GM12878 (cell line): ENCODE measurements around the gene CC2D1B. TPM values are rescaled to one million over a fixed set of nuclear protein-coding genes. Genes with fewer than 3 reads are reported as not detected.

ENCODE experiments used
- ATAC-seq: fragments of 200-7000 bp; cut with Tn5 transposase; 3 replicates; pipeline ENCODE4 v1.9.1; 2020; ENCODE audit warnings: mild to moderate bottlenecking, moderate library complexity
- BruUV-seq: library from RNA; stranded (reverse); fragments of 400-500 nt; replicated peaks from 2 replicates; lab custom pipeline; 2021; lab: Mats Ljungman, UMichigan
- CTCF ChIA-PET: fragments of 300-600 bp; sonication (Branson Sonifier 250); formaldehyde crosslinking; extraction: SDS; loops from one replicate; lab custom pipeline; 2021; ENCODE audit warnings: inconsistent platforms; lab: Yijun Ruan, JAX
- POLR2A ChIA-PET: fragments of 350-600 bp; formaldehyde crosslinking; extraction: SDS; loops from one replicate; lab custom pipeline; 2021; ENCODE audit warnings: inconsistent platforms; lab: Charles Lee
- RAD21 ChIA-PET: fragments of 300-600 bp; sonication (Branson Sonifier 250); formaldehyde crosslinking; loops from one replicate; lab custom pipeline; 2023; ENCODE audit warnings: antibody characterized with exemption; ENCODE audit not compliant: unreplicated experiment; lab: Charles Lee
- SMC1A ChIA-PET: fragments of 300-600 bp; sonication (Branson Sonifier 250); formaldehyde crosslinking; loops from one replicate; lab custom pipeline; 2023; ENCODE audit not compliant: unreplicated experiment, uncharacterized antibody; lab: Charles Lee
- DNase-seq: peaks from one replicate; pipeline ENCODE4 v3.0.0-alpha.2; 2011; ENCODE audit warnings: low read depth, low spot score
- FAIRE-seq: peaks from 3 replicates; lab custom pipeline; 2011; peaks lifted over from hg19 to GRCh38; lab: Jason Lieb, UNC
- H2AFZ ChIP-seq: 2 replicates; pipeline ENCODE4 v1.6.0; 2011; ENCODE audit warnings: low read depth, low read length, control low read depth; ENCODE audit not compliant: control insufficient read depth
- H3K27ac ChIP-seq: 2 replicates; pipeline ENCODE4 v1.5.1; 2011; ENCODE audit warnings: control low read depth; ENCODE audit not compliant: control insufficient read depth, insufficient read depth
- H3K27me3 ChIP-seq, 2 experiments: replicated peaks in 1 of 2; 2 replicates each; pipeline versions ENCODE4 v1.6.0 to v1.6.1; 2011; ENCODE audit warnings: low read length in 1 of 2; ENCODE audit not compliant: control insufficient read depth in 2 of 2, insufficient read depth in 2 of 2
- H3K36me3 ChIP-seq, 2 experiments: 2 replicates each; pipeline ENCODE4 v1.5.1; 2011; ENCODE audit warnings: low read length in 1 of 2; ENCODE audit not compliant: control insufficient read depth in 2 of 2, insufficient read depth in 2 of 2
- H3K4me1 ChIP-seq: 2 replicates; pipeline ENCODE4 v1.6.1; 2011; ENCODE audit warnings: mild to moderate bottlenecking, low read length, moderate library complexity, mixed read lengths; ENCODE audit not compliant: control insufficient read depth, insufficient read depth
- H3K4me2 ChIP-seq: 2 replicates; pipeline ENCODE4 v1.6.0; 2011; ENCODE audit warnings: control low read depth; ENCODE audit not compliant: control insufficient read depth, insufficient read depth
- H3K4me3 ChIP-seq: fragments of 200-600 bp; sonication (generic); 2 replicates; pipeline ENCODE4 v1.5.1; 2016
- H3K79me2 ChIP-seq: 2 replicates; pipeline ENCODE4 v1.6.0; 2011; ENCODE audit warnings: low read length; ENCODE audit not compliant: control insufficient read depth, insufficient read depth
- H3K9ac ChIP-seq: 2 replicates; pipeline ENCODE4 v1.8.0; 2011; ENCODE audit warnings: low read length, control low read depth, mixed read lengths; ENCODE audit not compliant: control insufficient read depth, insufficient read depth
- H3K9me3 ChIP-seq: replicated peaks from 3 replicates; pipeline ENCODE4 v1.5.1; 2011; ENCODE audit warnings: mild to moderate bottlenecking, low read length; ENCODE audit not compliant: control insufficient read depth, insufficient read depth
- H4K20me1 ChIP-seq: 2 replicates; pipeline ENCODE4 v1.6.0; 2011; ENCODE audit not compliant: control insufficient read depth, insufficient read depth
- CREM ChIP-seq: IDR thresholded peaks from 2 replicates; pipeline ENCODE4 v1.6.1; 2014; ENCODE audit warnings: antibody characterized with exemption, low read depth
- CTCF ChIP-seq, 3 experiments: IDR thresholded peaks in 2 of 3; conservative IDR thresholded peaks in 1 of 3; 2 replicates each; pipeline ENCODE4 v1.5.1; 2011; ENCODE audit warnings: low read depth in 3 of 3, low read length in 3 of 3, mild to moderate bottlenecking in 3 of 3, control low read depth in 2 of 3, moderate library complexity in 2 of 3, inconsistent platforms in 1 of 3, mixed read lengths in 1 of 3; ENCODE audit not compliant: control insufficient read depth in 2 of 3, insufficient read depth in 1 of 3; ENCODE audit errors: extremely low read depth in 1 of 3
- HCFC1 ChIP-seq: fragments of 150-350 bp; IDR thresholded peaks from 2 replicates; pipeline ENCODE4 v1.6.1; 2014; ENCODE audit warnings: low read length
- MTA2 ChIP-seq: fragments of 450-650 bp; IDR thresholded peaks from 2 replicates; pipeline ENCODE4 v1.6.1; 2016; ENCODE audit warnings: low read depth, mild to moderate bottlenecking, moderate library complexity
- SMAD1 ChIP-seq: fragments of 450-650 bp; IDR thresholded peaks from 2 replicates; pipeline ENCODE4 v1.6.1; 2018; ENCODE audit warnings: mild to moderate bottlenecking, low read depth; ENCODE audit not compliant: partially characterized antibody
- SMAD5 ChIP-seq: IDR thresholded peaks from 2 replicates; pipeline ENCODE4 v1.6.1; 2016; ENCODE audit warnings: antibody characterized with exemption, low read depth
- ZBED1 ChIP-seq: IDR thresholded peaks from 2 replicates; pipeline ENCODE4 v1.6.1; 2016; ENCODE audit warnings: borderline replicate concordance
- ZNF24 ChIP-seq: fragments of 450-650 bp; IDR thresholded peaks from 2 replicates; pipeline ENCODE4 v1.6.1; 2017; ENCODE audit warnings: antibody characterized with exemption, mild to moderate bottlenecking
- WGBS: methylation state at CpG from one replicate; pipeline ENCODE4 v1.1.6; 2016; ENCODE audit warnings: low lambda C conversion rate; ENCODE audit not compliant: insufficient replicate concordance, insufficient coverage; ENCODE audit errors: missing lambda C conversion rate; 5-methylcytosine and 5-hydroxymethylcytosine counted together
- in situ Hi-C: fragments of 300-500 bp; cut with MboI; formaldehyde crosslinking; loops from 9 replicates; pipeline ENCODE4 v1.14.3; 2018; ENCODE audit warnings: mixed read lengths
- intact Hi-C: fragments of 100-400 bp; cut with micrococcal nuclease; formaldehyde crosslinking; loops from one replicate; pipeline ENCODE4 v1.14.2; 2022; ENCODE audit not compliant: unreplicated experiment
- polyA plus RNA-seq, 11 experiments: library from polyadenylated mRNA; depleted of rRNA in 4 of 11; unstranded in 6 of 11; stranded (reverse) in 5 of 11; fragments of >200 nt; fragmentation: Nextera tagmentation in 4 of 11; fragmentation: Illumina TruSeq in 1 of 11; extraction: Ambion mirVana in 4 of 11; extraction: Trizol in 1 of 11; gene quantifications; 1 replicate in 1 of 11; 2 replicates in 10 of 11; pipeline versions ENCODE4 v1.2.1 to v1.2.3, GENCODE V29; 2011 to 2016; ENCODE audit warnings: inconsistent platforms in 2 of 11, missing spikeins in 2 of 11, low read depth in 1 of 11
- total RNA-seq, 4 experiments: library from RNA; depleted of rRNA in 3 of 4; stranded (reverse); fragments of >200 nt in 3 of 4; fragmentation: Illumina TruSeq in 1 of 4; extraction: Trizol in 1 of 4; gene quantifications; 2 replicates each; pipeline versions ENCODE4 v1.2.1 to v1.2.3, GENCODE V29; 2013 to 2021
- TF ChIP-seq, protein P1 (sequence below): fragments of 450-650 bp; IDR thresholded peaks from 2 replicates; pipeline ENCODE4 v1.6.1; 2018; ENCODE audit warnings: borderline replicate concordance, mild to moderate bottlenecking; ENCODE audit not compliant: partially characterized antibody
- TF ChIP-seq, protein P2 (sequence below): IDR thresholded peaks from 2 replicates; pipeline ENCODE4 v1.6.1; 2012; ENCODE audit warnings: low read length, inconsistent platforms

The CC2D1B gene
- total and polyA plus RNA-seq, 10 of the 15 experiments (the other 5 are each of a cell fraction or from before 2014, with no cell fraction given), result 0.90 to 29.4 (median 14.5) TPM

DNA sequence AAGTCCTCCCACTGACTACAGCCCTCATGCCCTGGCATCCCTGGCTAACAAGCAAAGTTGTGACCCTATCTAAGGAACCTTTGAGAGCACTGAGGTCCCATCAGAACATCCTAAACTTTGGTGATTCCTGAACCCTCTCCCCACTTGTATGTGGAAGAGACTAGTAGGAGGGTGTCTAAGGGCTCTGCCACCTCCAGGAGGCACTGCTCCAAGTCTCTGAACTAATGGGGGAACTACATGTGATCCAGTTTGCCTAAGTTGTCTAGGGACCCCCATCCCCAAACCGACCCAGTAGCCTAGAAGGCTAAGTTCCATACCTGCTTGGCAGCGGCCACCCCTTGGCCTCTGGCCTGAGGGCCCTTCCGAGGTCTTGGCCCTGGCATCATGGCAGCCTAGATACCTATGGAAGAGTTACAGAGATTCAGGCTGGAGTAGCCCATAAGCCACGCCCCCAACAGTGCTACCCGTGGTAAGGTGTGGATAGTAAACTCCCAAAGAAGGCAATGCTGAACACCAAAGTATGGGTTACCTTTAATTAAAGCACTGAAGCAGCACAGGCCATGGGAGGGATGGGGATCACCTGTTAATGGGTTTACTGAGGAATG is 1.7 kb downstream of the CC2D1B start:
- no peak for ATAC-seq
- RAD21 ChIA-PET, result no interaction called here
- Histone ChIP-seq H3K4me2 (peak overlapping the region; percentile 94), H3K9me3 (no peaks in the 10 kb centered on the region), H2AFZ (no peak overlapping the region), H3K4me3 (0 out of 2 replicates have a peak overlapping the region, but pooled peaks have one; percentile 88), H3K9ac (no peak overlapping the region), H3K27me3 (no peaks in the 10 kb centered on the region), H3K36me3 (peaks cover 8 to 14% of the 10 kb centered on the region in 2 experiments), H4K20me1 (no peaks in the 10 kb centered on the region), H3K4me1 (peaks cover 4% of the 10 kb centered on the region), H3K79me2 (peaks cover 21% of the 10 kb centered on the region), H3K27ac (no peak overlapping the region)
- POLR2A ChIA-PET, result interaction anchor here (0.6 to 1.5 kb wide), 3 partner anchors 16 to 308 kb away, joined by 3 read pairs; no protein-coding TSS in a partner anchor
- intact Hi-C loops, result loop anchor here (10.0 kb wide), 2 partner anchors 220 to 320 kb away; partner anchors contain the start of gene ZFYVE9
- SMC1A ChIA-PET, result interaction anchor here (1.3 kb wide), 1 partner anchor 40 kb away, joined by 7 read pairs; the partner anchor contains the start of genes ORC1 and PRPF38A
- no peak for DNase-seq
- BruUV-seq, result TSS peak; percentile 58
- peak; percentile 56 for FAIRE-seq
- CTCF ChIA-PET, result interaction anchor here (0.6 to 1.2 kb wide), 4 partner anchors 42 to 333 kb away, joined by 3 to 5 read pairs (median 4); no protein-coding TSS in a partner anchor
- TF ChIP-seq SMAD1 (no peak), CTCF (IDR thresholded peaks at IDR 0.05 in 2 of 3, conservative IDR thresholded peaks at IDR 0.05 in 1 of 3; ENCODE audit: control insufficient read depth in 2 of 3, extremely low read depth in 1 of 3, insufficient read depth in 1 of 3, low read depth in 3 of 3, low read length in 3 of 3) (peak in 2 of 3 experiments; percentile 12 to 25; a peak in 1 of 6 replicates)
- WGBS, result 79% methylated on average over 5 of the region's 5 CpGs
- in situ Hi-C loops, result no loop called here

DNA sequence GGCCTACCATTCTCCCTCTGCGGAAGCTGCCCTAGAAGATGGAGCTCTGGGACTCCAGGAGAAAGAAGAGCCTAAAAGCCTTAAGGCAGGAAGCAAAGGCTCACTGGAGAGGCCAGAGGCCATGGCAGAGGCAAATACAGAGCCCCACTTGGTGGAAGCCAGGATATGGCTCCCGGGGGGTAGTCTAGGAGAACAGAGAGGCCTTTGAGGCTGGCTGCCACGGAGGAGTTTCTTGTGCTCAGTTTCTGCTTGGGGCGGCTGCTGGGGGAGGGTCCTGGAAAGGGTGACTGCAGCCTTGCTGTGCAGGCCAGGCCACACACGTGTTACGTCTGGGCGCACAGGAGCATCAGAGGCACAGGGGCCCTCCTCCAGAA is 5.4 kb downstream of the CC2D1B start:
- no peaks in the 10 kb centered on the region for H3K9me3 ChIP-seq
- RAD21 ChIA-PET, result no interaction called here
- no peak overlapping the region for H3K27ac ChIP-seq
- CTCF ChIA-PET, result no interaction called here
- no peak overlapping the region for H3K9ac ChIP-seq
- no TSS peak for BruUV-seq
- WGBS, result 97% methylated on average over 7 of the region's 7 CpGs
- H3K36me3 ChIP-seq, result peaks cover 24 to 43% of the 10 kb centered on the region in 2 experiments
- DNase-seq (no peak), ATAC-seq (no peak), FAIRE-seq (no peak)
- in situ Hi-C loops, result no loop called here
- no peaks in the 10 kb centered on the region for H4K20me1 ChIP-seq
- no peaks in the 10 kb centered on the region for H3K27me3 ChIP-seq
- H3K4me3 ChIP-seq, result no peak overlapping the region
- TF ChIP-seq ZNF24, result no peak
- TF ChIP-seq HCFC1, result no peak
- TF ChIP-seq CREM, result no peak
- TF ChIP-seq, protein P1, sequence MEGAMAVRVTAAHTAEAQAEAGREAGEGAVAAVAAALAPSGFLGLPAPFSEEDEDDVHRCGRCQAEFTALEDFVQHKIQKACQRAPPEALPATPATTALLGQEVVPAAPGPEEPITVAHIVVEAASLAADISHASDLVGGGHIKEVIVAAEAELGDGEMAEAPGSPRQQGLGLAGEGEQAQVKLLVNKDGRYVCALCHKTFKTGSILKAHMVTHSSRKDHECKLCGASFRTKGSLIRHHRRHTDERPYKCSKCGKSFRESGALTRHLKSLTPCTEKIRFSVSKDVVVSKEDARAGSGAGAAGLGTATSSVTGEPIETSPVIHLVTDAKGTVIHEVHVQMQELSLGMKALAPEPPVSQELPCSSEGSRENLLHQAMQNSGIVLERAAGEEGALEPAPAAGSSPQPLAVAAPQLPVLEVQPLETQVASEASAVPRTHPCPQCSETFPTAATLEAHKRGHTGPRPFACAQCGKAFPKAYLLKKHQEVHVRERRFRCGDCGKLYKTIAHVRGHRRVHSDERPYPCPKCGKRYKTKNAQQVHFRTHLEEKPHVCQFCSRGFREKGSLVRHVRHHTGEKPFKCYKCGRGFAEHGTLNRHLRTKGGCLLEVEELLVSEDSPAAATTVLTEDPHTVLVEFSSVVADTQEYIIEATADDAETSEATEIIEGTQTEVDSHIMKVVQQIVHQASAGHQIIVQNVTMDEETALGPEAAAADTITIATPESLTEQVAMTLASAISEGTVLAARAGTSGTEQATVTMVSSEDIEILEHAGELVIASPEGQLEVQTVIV, result no peak
- no peak for TF ChIP-seq SMAD5
- no peak for TF ChIP-seq MTA2
- no peak for TF ChIP-seq SMAD1
- TF ChIP-seq, protein P2, sequence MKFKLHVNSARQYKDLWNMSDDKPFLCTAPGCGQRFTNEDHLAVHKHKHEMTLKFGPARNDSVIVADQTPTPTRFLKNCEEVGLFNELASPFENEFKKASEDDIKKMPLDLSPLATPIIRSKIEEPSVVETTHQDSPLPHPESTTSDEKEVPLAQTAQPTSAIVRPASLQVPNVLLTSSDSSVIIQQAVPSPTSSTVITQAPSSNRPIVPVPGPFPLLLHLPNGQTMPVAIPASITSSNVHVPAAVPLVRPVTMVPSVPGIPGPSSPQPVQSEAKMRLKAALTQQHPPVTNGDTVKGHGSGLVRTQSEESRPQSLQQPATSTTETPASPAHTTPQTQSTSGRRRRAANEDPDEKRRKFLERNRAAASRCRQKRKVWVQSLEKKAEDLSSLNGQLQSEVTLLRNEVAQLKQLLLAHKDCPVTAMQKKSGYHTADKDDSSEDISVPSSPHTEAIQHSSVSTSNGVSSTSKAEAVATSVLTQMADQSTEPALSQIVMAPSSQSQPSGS, result no peak
- TF ChIP-seq ZBED1, result no peak
- POLR2A ChIA-PET, result no interaction called here
- H2AFZ ChIP-seq, result no peak overlapping the region
- H3K79me2 ChIP-seq, result peaks cover 18% of the 10 kb centered on the region
- intact Hi-C loops, result loop anchor here (10.0 kb wide), 2 partner anchors 216 to 324 kb away; partner anchors contain the start of gene ZFYVE9
- H3K4me1 ChIP-seq, result peaks cover 4% of the 10 kb centered on the region
- SMC1A ChIA-PET, result no interaction called here
- H3K4me2 ChIP-seq, result no peak overlapping the region
